ENCODE results near the gene CFAP100.

Gene CFAP100

DNA sequence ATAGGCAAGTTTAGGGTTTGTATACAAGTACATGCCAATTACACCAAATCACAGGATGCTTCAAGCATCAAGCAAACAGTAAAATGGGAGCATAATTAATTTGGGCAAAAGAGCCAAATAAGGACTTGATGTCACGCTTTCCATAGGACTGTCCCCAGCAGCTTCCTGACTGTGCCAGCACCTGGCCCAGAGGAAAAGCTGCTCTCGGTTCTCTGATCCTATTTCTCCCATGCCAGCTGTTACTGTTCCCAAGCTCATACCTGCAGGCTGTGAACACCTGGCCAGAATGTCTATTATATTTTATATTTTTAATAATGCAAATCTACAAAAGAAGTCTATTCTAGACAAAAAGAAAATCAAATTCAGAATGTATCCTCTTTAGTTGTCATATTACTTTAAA, 68.8 kb downstream of the CFAP100 start:
- DNase-seq (ENCODE audit: low spot score): no peak

DNA sequence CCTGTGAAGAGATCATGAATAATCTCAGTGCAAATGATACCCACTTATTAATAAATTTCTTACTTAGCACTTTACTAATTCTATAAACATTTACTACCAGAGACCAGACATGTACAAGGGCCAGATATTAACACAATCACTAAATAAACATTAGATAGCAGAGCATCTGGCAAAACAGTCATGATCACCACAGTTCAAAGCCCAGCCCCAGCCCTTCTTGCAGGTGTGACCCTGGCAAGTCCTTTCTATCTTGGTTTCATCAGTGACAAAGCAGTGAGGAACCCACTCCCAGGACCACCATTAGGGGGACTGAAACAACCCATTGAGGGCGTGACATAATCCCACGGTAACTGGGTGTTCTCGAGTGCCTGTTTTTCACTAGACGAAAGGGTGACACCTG, 69.4 kb downstream of the CFAP100 start:
- no peak for DNase-seq (ENCODE audit: low spot score)

- DNase-seq (ENCODE audit: low spot score): no peak
These were observed 69.8 kb downstream of the CFAP100 start for GRCh38 chr3:126464494-126464893.

DNA sequence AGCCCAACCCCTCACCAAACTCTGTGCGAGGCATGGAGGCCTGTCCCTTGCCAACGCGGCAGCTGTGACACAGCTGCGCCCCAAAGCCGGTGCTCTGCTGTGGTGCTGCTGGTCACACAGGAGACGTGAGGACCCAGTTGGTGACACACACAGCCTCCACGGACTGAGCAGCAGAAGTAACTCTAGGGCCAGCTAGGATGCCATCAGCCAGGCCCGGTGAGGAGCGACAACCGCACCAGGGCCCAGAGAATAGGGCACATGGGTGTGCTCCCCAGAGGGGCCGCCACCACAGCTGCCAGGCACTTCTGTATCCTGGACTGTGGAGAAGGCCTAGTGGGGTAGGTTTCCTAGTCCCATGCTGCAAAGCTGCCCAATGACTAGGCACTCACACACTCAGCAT, 70.3 kb downstream of the CFAP100 start:
- DNase-seq (ENCODE audit: low spot score): no peak

DNA sequence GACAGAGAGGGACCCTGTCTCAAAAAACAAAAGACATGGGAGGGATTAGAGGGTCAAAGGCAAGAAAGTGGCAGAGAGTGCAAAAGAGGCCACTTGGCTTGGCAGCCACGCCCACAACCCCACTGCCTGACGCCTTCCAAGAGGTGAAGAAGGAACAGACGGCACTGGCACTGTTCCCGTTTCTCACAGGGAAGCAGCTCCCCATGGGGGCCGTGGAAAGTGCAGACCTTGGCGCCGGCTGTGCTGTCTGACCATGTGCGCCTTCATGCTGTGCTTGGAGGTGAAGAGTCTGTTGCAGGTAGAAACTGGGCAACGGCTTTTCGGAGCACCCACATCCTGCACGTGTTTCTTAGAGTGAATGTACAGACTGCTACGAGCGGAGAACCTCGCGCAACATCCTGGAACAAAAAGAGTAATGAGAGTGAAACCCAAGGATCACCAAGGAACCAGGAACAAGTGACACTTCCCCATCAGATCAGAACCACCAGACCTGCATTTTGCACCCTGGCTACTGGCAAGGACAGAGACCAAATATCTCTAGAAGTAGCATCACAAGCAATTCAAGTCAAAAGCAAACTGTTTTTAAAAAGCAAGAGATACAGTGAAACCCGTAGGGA, 71.3 kb downstream of the CFAP100 start:
- DNase-seq (ENCODE audit: low spot score): no peak

- no peak for DNase-seq (ENCODE audit: low spot score)
These were observed 72.3 kb downstream of the CFAP100 start for GRCh38 chr3:126466886-126467610.

- DNase-seq (ENCODE audit: low spot score): no peak
These were observed 72.9 kb downstream of the CFAP100 start for GRCh38 chr3:126467611-126467955.

GRCh38 chr3:126468028-126468891, 73.6 kb downstream of the CFAP100 start:
- no peak for DNase-seq (ENCODE audit: low spot score)

GRCh38 chr3:126469479-126469878, 74.8 kb downstream of the CFAP100 start:
- DNase-seq (ENCODE audit: low spot score): no peak

- DNase-seq (ENCODE audit: low spot score): peak; percentile 91
These were observed 77.7 kb downstream of the CFAP100 start for GRCh38 chr3:126472277-126473006.

DNA sequence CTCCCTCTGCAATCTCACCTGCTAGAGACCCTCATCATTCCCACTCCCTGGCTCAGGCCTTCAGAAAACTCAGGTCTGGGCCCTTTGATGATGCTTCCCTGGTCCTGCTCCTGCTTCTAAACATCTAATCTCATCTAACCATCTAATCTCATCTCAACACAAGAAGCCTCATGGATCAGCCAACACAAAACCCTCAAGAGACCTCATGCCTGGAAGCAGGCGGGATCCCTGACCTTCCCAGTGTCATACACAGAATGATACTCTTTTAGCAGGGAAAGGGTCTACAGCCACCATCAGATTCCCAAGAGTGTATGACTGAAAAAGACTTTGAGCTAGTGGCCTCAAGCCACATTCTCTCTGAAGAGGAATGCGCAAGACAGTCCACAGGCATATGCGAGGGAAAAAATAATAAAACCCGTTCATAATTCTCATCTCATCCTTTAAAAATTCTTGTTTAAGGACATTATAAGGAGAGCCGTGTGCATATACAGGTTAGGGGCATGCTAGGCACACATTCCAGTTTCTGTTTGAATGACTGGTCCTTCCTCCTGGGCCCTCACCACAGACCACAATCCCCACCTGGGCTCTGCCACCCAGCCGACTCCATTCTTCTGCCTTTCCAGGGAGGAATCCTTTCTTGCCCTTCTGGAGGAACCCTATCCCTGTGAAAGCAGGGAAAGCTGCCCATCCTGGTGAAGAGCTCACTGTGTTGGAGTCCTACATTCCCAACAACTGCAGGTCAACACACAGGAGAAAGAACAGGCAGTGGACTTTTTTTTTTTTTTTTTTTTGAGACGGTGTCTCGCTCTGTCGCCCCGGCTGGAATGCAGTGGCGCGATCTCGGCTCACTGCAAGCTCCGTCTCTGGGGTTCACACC, 78.8 kb downstream of the CFAP100 start:
- no peak for DNase-seq (ENCODE audit: low spot score)

GRCh38 chr3:126474498-126475412, 80.0 kb downstream of the CFAP100 start:
- peak; percentile 53 for DNase-seq (ENCODE audit: low spot score)

- DNase-seq (ENCODE audit: low spot score): peak; percentile 99
These were observed 80.9 kb downstream of the CFAP100 start, which contains the start of gene ZXDC for GRCh38 chr3:126475413-126476114. TSS of gene ZXDC (minus strand) at chr3:126475891. CDS start at chr3:126475865, 26 bp downstream.

DNA sequence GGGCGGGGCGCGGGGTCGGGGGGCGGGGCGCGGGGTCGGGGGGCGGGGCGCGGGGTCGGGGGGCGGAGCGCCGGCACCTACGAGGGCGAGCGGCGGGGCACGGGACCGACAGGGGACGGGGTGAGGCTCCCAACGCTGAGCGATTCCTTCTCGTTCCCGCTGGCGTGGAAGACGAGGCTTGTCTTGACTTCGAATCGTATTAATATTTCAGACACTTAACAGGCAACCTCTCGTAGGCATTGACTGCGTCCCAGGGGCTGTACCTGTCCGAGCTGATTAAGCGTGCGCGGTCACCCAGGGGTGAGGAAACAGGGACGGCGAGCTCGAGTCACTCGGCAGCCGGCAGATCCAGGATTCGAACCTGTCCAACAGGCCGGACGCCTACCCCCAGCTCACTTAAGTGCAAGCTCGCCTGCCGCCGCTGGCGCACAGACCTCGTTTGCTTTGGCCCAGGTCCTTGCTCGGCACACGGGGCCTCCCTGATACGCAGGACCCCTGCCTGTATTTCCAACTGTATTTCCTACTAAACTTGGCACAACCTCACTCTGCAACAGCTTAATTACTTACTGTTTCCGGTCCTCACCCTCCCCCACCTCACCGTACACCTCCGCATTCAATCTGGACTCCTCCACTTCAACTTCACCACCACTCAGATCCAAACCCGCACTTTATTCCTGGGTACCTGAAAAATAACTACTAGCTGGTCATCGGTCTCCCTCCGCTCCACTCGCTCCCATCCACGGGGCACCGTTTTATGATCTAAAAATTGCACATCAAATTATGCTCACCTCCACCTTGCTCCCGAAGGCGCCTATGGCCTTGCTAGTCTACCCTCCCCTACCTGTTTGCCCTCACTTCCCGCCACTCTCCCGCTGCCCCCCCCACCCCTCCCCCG, 81.7 kb downstream of the CFAP100 start:
- DNase-seq (ENCODE audit: low spot score): peak; percentile 86

GRCh38 chr3:126477061-126477380, 82.3 kb downstream of the CFAP100 start:
- no peak for DNase-seq (ENCODE audit: low spot score)

- no peak for DNase-seq (ENCODE audit: low spot score)
These were observed 84.0 kb downstream of the CFAP100 start for GRCh38 chr3:126478581-126479310.

- DNase-seq (ENCODE audit: low spot score): no peak
These were observed 84.9 kb downstream of the CFAP100 start for GRCh38 chr3:126479642-126480041.

- no peak for DNase-seq (ENCODE audit: low spot score)
These were observed 85.5 kb downstream of the CFAP100 start for GRCh38 chr3:126480206-126480605.
